GM18508 (cell line): ENCODE results near the gene TNNI2.
"Not testable (repeated sequence)": the region's sequence is repeated elsewhere in the genome, so short reads cannot be mapped to it uniquely, and the experiment has no call there.

ENCODE experiments used
- ATAC-seq: cut with Tn5 transposase; IDR thresholded peaks from one replicate; pipeline ENCODE4 v1.9.1; 2021; ENCODE audit warnings: moderate number of reproducible peaks; ENCODE audit not compliant: insufficient read depth, unreplicated experiment

TNNI2 gene

GRCh38 chr11:1882265-1883238 is 43.8 kb downstream of the TNNI2 start:
- ATAC-seq = no peak

GRCh38 chr11:1883346-1884302 is 44.8 kb downstream of the TNNI2 start:
- no peak for ATAC-seq

GRCh38 chr11:1884303-1884700 is 45.5 kb downstream of the TNNI2 start:
- ATAC-seq = no peak

- not testable (repeated sequence) for ATAC-seq
These were observed 47.8 kb downstream of the TNNI2 start for GRCh38 chr11:1886551-1886950.

GRCh38 chr11:1887451-1888346 is 48.9 kb downstream of the TNNI2 start:
- no peak for ATAC-seq

GRCh38 chr11:1888347-1888753 is 49.6 kb downstream of the TNNI2 start:
- no peak for ATAC-seq

- no peak for ATAC-seq
These were observed 50.0 kb downstream of the TNNI2 start for GRCh38 chr11:1888811-1889210.

GRCh38 chr11:1889224-1889930 is 50.6 kb downstream of the TNNI2 start:
- ATAC-seq = no peak

- no peak for ATAC-seq
These were observed 51.4 kb downstream of the TNNI2 start for GRCh38 chr11:1889941-1890855.
